H1 (cell line): Measurements from ENCODE around the gene YEATS2. TPM values are rescaled to one million over a fixed set of nuclear protein-coding genes. Genes with fewer than 3 reads are reported as not detected.

Experiments
- CTCF ChIA-PET: fragments of 300-600 bp; sonication (Branson Sonifier 250); formaldehyde crosslinking; loops from one replicate; lab custom pipeline; 2021; ENCODE audit not compliant: partially characterized antibody; lab: Charles Lee
- POLR2A ChIA-PET: fragments of 300-600 bp; sonication (Branson Sonifier 250); formaldehyde crosslinking; loops from one replicate; lab custom pipeline; 2021; ENCODE audit warnings: inconsistent platforms; ENCODE audit not compliant: partially characterized antibody; lab: Charles Lee
- DNase-seq, 2 experiments: peaks; one replicate each; pipeline versions ENCODE4 v3.0.0 to v3.0.0-alpha.2; 2010 to 2022; ENCODE audit warnings: low spot score in 2 of 2, low read depth in 1 of 2, mixed read lengths in 1 of 2
- FAIRE-seq: peaks from 2 replicates; lab custom pipeline; 2011; peaks lifted over from hg19 to GRCh38; lab: Jason Lieb, UNC
- H2AFZ ChIP-seq: 2 replicates; pipeline ENCODE4 v1.8.1; 2012; ENCODE audit warnings: low read length, inconsistent platforms
- H2AK5ac ChIP-seq: 2 replicates; pipeline ENCODE4 v1.6.1; 2013; ENCODE audit warnings: low read depth, low read length
- H2BK120ac ChIP-seq: replicated peaks from 2 replicates; pipeline ENCODE3; 2013; ENCODE audit warnings: low read depth, low read length, inconsistent platforms
- H2BK12ac ChIP-seq: 2 replicates; pipeline ENCODE4 v1.6.1; 2013; ENCODE audit warnings: low read depth, low read length
- H2BK15ac ChIP-seq: 2 replicates; pipeline ENCODE4 v1.6.1; 2013; ENCODE audit warnings: low read length
- H2BK20ac ChIP-seq: 2 replicates; pipeline ENCODE4 v1.6.1; 2013; ENCODE audit warnings: low read length
- H2BK5ac ChIP-seq: 2 replicates; pipeline ENCODE4 v1.6.1; 2013; ENCODE audit warnings: low read depth, low read length
- H3K14ac ChIP-seq: 2 replicates; pipeline ENCODE4 v1.6.1; 2013; ENCODE audit warnings: inconsistent platforms; ENCODE audit not compliant: insufficient read length
- H3K18ac ChIP-seq: 2 replicates; pipeline ENCODE4 v1.6.1; 2013; ENCODE audit warnings: low read length; ENCODE audit errors: extremely low read depth
- H3K23ac ChIP-seq: 2 replicates; pipeline ENCODE4 v1.6.1; 2013; ENCODE audit warnings: inconsistent platforms; ENCODE audit not compliant: insufficient read length
- H3K23me2 ChIP-seq: 2 replicates; pipeline ENCODE4 v1.6.1; 2013; ENCODE audit warnings: low read depth, low read length
- H3K27ac ChIP-seq: 2 replicates; pipeline ENCODE4 v1.6.1; 2011; ENCODE audit warnings: low read depth, low read length, inconsistent platforms
- H3K27me3 ChIP-seq, 4 experiments: replicated peaks in 1 of 4; 1 replicate in 1 of 4; 2 replicates in 3 of 4; pipeline versions ENCODE4 v1.6.1 to v1.8.1; 2011 to 2013; ENCODE audit warnings: low read length in 3 of 4, mild to moderate bottlenecking in 3 of 4, inconsistent platforms in 2 of 4, mixed read lengths in 2 of 4, moderate library complexity in 1 of 4; ENCODE audit not compliant: control insufficient read depth in 3 of 4, insufficient read depth in 3 of 4; ENCODE audit errors: extremely low read depth in 1 of 4
- H3K36me3 ChIP-seq, 4 experiments: 2 replicates each; pipeline versions ENCODE4 v1.6.1 to v1.8.1; 2011 to 2013; ENCODE audit warnings: mild to moderate bottlenecking in 4 of 4, low read length in 3 of 4, moderate library complexity in 2 of 4, control low read depth in 1 of 4, inconsistent platforms in 1 of 4; ENCODE audit not compliant: insufficient read depth in 4 of 4, control insufficient read depth in 2 of 4
- H3K4ac ChIP-seq: replicated peaks from 2 replicates; pipeline ENCODE3; 2013; ENCODE audit warnings: low read length, low read depth, mixed read lengths, inconsistent platforms; ENCODE audit not compliant: insufficient read length
- H3K4me1 ChIP-seq, 4 experiments: replicated peaks in 1 of 4; 1 replicate in 1 of 4; 2 replicates in 3 of 4; pipeline versions ENCODE4 v1.6.1 to v1.8.1; 2011 to 2013; ENCODE audit warnings: low read length in 3 of 4, inconsistent platforms in 2 of 4, mixed read lengths in 1 of 4; ENCODE audit not compliant: insufficient read depth in 4 of 4, control insufficient read depth in 3 of 4
- H3K4me2 ChIP-seq, 2 experiments: 2 replicates each; pipeline versions ENCODE4 v1.6.1 to v1.8.1; 2011 to 2013; ENCODE audit warnings: low read depth in 2 of 2, low read length in 2 of 2, control low read depth in 1 of 2, inconsistent platforms in 1 of 2, mild to moderate bottlenecking in 1 of 2; ENCODE audit not compliant: insufficient read depth in 1 of 2
- H3K4me3 ChIP-seq, 4 experiments: fragments of 200-600, 300-600 bp in 1 of 4; sonication (generic), shearing (Covaris generic), sonication (Bioruptor Twin) in 1 of 4; 2 replicates each; pipeline versions ENCODE4 v1.5.1 to v1.8.1; 2011 to 2016; ENCODE audit warnings: low read length in 4 of 4, low read depth in 3 of 4, control low read depth in 2 of 4, inconsistent platforms in 2 of 4, mild to moderate bottlenecking in 2 of 4, mixed read lengths in 1 of 4, moderate library complexity in 1 of 4; ENCODE audit not compliant: insufficient read depth in 2 of 4; ENCODE audit errors: extremely low read depth in 1 of 4
- H3K56ac ChIP-seq: replicated peaks from 2 replicates; pipeline ENCODE3; 2013; ENCODE audit warnings: low read depth, mild to moderate bottlenecking, mixed read lengths, low read length, inconsistent platforms; ENCODE audit not compliant: insufficient read length
- H3K79me1 ChIP-seq: 2 replicates; pipeline ENCODE4 v1.6.1; 2013; ENCODE audit warnings: low read depth, low read length, control low read depth
- H3K79me2 ChIP-seq, 2 experiments: 2 replicates each; pipeline versions ENCODE4 v1.6.1 to v1.8.1; 2012 to 2013; ENCODE audit warnings: low read length in 2 of 2, mild to moderate bottlenecking in 2 of 2, inconsistent platforms in 1 of 2; ENCODE audit not compliant: insufficient read depth in 2 of 2, control insufficient read depth in 1 of 2
- H3K9ac ChIP-seq, 4 experiments: replicated peaks in 1 of 4; 1 replicate in 1 of 4; 2 replicates in 3 of 4; pipeline versions ENCODE4 v1.6.1 to v1.8.1; 2011 to 2013; ENCODE audit warnings: low read depth in 3 of 4, low read length in 3 of 4, control low read depth in 2 of 4, mild to moderate bottlenecking in 2 of 4, moderate library complexity in 2 of 4, inconsistent platforms in 1 of 4; ENCODE audit errors: extremely low read depth in 1 of 4
- H3K9me3 ChIP-seq, 2 experiments: 2 replicates each; pipeline versions ENCODE4 v1.6.1 to v1.8.1; 2012 to 2013; ENCODE audit warnings: mild to moderate bottlenecking in 2 of 2, moderate library complexity in 2 of 2, control low read depth in 1 of 2, inconsistent platforms in 1 of 2, low read depth in 1 of 2, low read length in 1 of 2, mixed read lengths in 1 of 2; ENCODE audit not compliant: insufficient read depth in 2 of 2
- H4K20me1 ChIP-seq, 2 experiments: replicated peaks in 1 of 2; 2 replicates each; pipeline versions ENCODE3 to v1.8.1; 2011 to 2013; ENCODE audit warnings: inconsistent platforms in 2 of 2, low read length in 2 of 2, mild to moderate bottlenecking in 1 of 2; ENCODE audit not compliant: insufficient read depth in 2 of 2, control insufficient read depth in 1 of 2
- H4K5ac ChIP-seq: 2 replicates; pipeline ENCODE4 v1.6.1; 2013; ENCODE audit warnings: low read length, low read depth, mixed read lengths, inconsistent platforms; ENCODE audit not compliant: insufficient read length
- H4K8ac ChIP-seq: 2 replicates; pipeline ENCODE4 v1.8.0; 2013; ENCODE audit warnings: mild to moderate bottlenecking, moderate library complexity, low read length, inconsistent platforms; ENCODE audit not compliant: insufficient read depth; ENCODE audit errors: extremely low read depth
- H4K91ac ChIP-seq: replicated peaks from 2 replicates; pipeline ENCODE3; 2013; ENCODE audit warnings: low read length, mixed read lengths, inconsistent platforms; ENCODE audit not compliant: insufficient read length
- ASH2L ChIP-seq: fragments of 200-600, 300-600 bp; sonication (generic); IDR thresholded peaks from one replicate; pipeline ENCODE4 v1.7.1; 2017; ENCODE audit warnings: low read length
- BACH1 ChIP-seq: IDR thresholded peaks from 2 replicates; pipeline ENCODE4 v1.6.1; 2012; ENCODE audit warnings: low read length, improper control_type of control experiment
- BCL11A ChIP-seq, 2 experiments: IDR thresholded peaks; one replicate each; pipeline ENCODE4 v1.6.1; 2011; ENCODE audit warnings: low read depth in 2 of 2, low read length in 2 of 2, mild to moderate bottlenecking in 2 of 2
- CBX5 ChIP-seq: fragments of 300-800, 300-1000 bp; sonication (generic); IDR thresholded peaks from 2 replicates; pipeline ENCODE4 v1.7.1; 2016; ENCODE audit warnings: antibody characterized with exemption, low read length, low read depth
- CEBPB ChIP-seq: IDR thresholded peaks from 2 replicates; pipeline ENCODE4 v1.6.1; 2012; ENCODE audit warnings: low read depth, low read length
- CREB1 ChIP-seq: IDR thresholded peaks from 2 replicates; pipeline ENCODE4 v1.6.1; 2012; ENCODE audit warnings: inconsistent platforms
- FOSL1 ChIP-seq: IDR thresholded peaks from 2 replicates; pipeline ENCODE4 v1.6.1; 2011; ENCODE audit warnings: mild to moderate bottlenecking, low read depth, low read length, moderate library complexity; ENCODE audit not compliant: insufficient read depth
- HDAC6 ChIP-seq: IDR thresholded peaks from one replicate; pipeline ENCODE4 v1.7.1; 2012; ENCODE audit warnings: low read depth, mild to moderate bottlenecking, inconsistent platforms, low read length, moderate library complexity
- PHF8 ChIP-seq: fragments of 200-600 bp; sonication (generic); conservative IDR thresholded peaks from 2 replicates; pipeline ENCODE4 v1.7.1; 2012; ENCODE audit warnings: low read depth, mild to moderate bottlenecking, inconsistent platforms, low read length, moderate library complexity
- RAD21 ChIP-seq, 2 experiments: IDR thresholded peaks in 1 of 2; conservative IDR thresholded peaks in 1 of 2; 2 replicates each; pipeline ENCODE4 v1.6.1; 2011; ENCODE audit warnings: low read depth in 2 of 2, low read length in 2 of 2, improper control_type of control experiment in 1 of 2, inconsistent platforms in 1 of 2, mild to moderate bottlenecking in 1 of 2, moderate library complexity in 1 of 2
- RFX5 ChIP-seq: IDR thresholded peaks from 2 replicates; pipeline ENCODE4 v1.6.1; 2011; ENCODE audit warnings: low read depth, low read length, improper control_type of control experiment, borderline replicate concordance
- RXRA ChIP-seq: IDR thresholded peaks from 2 replicates; pipeline ENCODE4 v1.6.1; 2011; ENCODE audit warnings: low read depth, mild to moderate bottlenecking, low read length, moderate library complexity; ENCODE audit not compliant: insufficient read depth
- SIN3A ChIP-seq, 2 experiments: IDR thresholded peaks in 1 of 2; conservative IDR thresholded peaks in 1 of 2; 2 replicates each; pipeline ENCODE4 v1.6.1; 2011 to 2012; ENCODE audit warnings: low read length in 2 of 2, improper control_type of control experiment in 1 of 2, low read depth in 1 of 2, mild to moderate bottlenecking in 1 of 2
- SIRT6 ChIP-seq: IDR thresholded peaks from one replicate; pipeline ENCODE4 v1.7.1; 2012; ENCODE audit warnings: low read length, inconsistent platforms
- TBP ChIP-seq: IDR thresholded peaks from 2 replicates; pipeline ENCODE4 v1.6.1; 2011; ENCODE audit warnings: low read depth, low read length, improper control_type of control experiment
- whole genome bisulfite sequencing, 2 experiments: shearing (Covaris generic) in 1 of 2; methylation state at CpG; one replicate each; pipeline versions ENCODE4 v1.1.6 to v1.1.7; 2013 to 2015; ENCODE audit warnings: low lambda C conversion rate in 2 of 2, mixed read lengths in 2 of 2, inconsistent platforms in 1 of 2, low coverage in 1 of 2, missing lambda C conversion rate in 1 of 2; ENCODE audit not compliant: insufficient replicate concordance in 2 of 2, insufficient coverage in 1 of 2, insufficient read length in 1 of 2; ENCODE audit errors: extremely low coverage in 1 of 2, missing lambda C conversion rate in 1 of 2; 5-methylcytosine and 5-hydroxymethylcytosine counted together
- polyA plus RNA-seq, 7 experiments: library from polyadenylated mRNA; depleted of rRNA in 3 of 7; stranded (reverse) in 5 of 7; unstranded in 2 of 7; fragments of >200 nt in 5 of 7; fragments of 200-250 nt in 2 of 7; gene quantifications; 1 replicate in 5 of 7; 2 replicates in 1 of 7; 4 replicates in 1 of 7; pipeline versions ENCODE4 v1.2.1 to v1.2.3, GENCODE V29; 2011 to 2013; ENCODE audit warnings: missing spikeins in 2 of 7, mixed read lengths in 2 of 7
- total RNA-seq: library from RNA; stranded (reverse); fragmentation: NEBNext Ultra II Directional; extraction: Animal tissue kit (Norgen Biotek cat#: 25700); gene quantifications from 2 replicates; pipeline ENCODE4 v1.2.1, GENCODE V29; 2021

YEATS2 gene
- total and polyA plus RNA-seq, 2 of the 8 experiments (the other 6 are each of a cell fraction or from before 2014, with no cell fraction given), result 35.3 to 53.7 TPM

DNA sequence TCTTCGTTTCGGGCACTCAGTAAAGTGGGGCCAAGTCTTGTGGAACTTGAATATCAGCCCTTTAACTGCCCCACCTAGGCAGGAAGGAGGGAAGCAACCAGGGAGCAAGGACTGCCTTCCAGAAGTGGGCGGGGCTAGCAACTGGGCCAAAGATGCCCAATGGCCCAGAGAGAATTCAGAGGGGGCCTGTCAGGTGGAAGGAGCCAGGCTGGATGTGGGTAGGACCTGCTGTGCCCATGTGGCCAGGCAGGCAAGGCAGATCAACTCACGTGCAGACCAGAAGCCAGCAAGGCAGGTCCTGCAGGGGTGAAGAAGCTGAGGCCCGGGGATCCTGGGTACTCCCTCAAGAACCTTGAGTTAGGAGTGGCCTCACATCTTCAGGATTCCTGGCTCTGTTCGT, 122.2 kb downstream of the YEATS2 start:
- Histone ChIP-seq H3K18ac (no peak overlapping the region), H4K91ac (no peak overlapping the region), H2AFZ (no peak overlapping the region), H3K4me1 (peaks cover 0 to 4% (median 2%) of the 10 kb centered on the region in 4 experiments; a peak in 5 of 7 replicates), H3K4ac (no peak overlapping the region), H3K4me2 (no peak overlapping the region), H3K23ac (no peak overlapping the region), H3K36me3 (peaks cover 0 to 7% (median 0%) of the 10 kb centered on the region in 4 experiments; a peak in 2 of 8 replicates), H2AK5ac (no peak overlapping the region), H2BK15ac (no peak overlapping the region), H3K4me3 (no peak overlapping the region), H3K27ac (no peak overlapping the region), H4K5ac (no peak overlapping the region), H2BK120ac (no peak overlapping the region), H2BK20ac (no peak overlapping the region), H2BK12ac (no peak overlapping the region), H3K23me2 (peaks cover 6% of the 10 kb centered on the region; the same call in 1 of the 2 replicates), H4K8ac (no peak overlapping the region; the same call in 1 of the 2 replicates), H3K56ac (no peak overlapping the region), H3K9ac (no peak overlapping the region), H3K27me3 (peaks cover 0 to 3% (median 0%) of the 10 kb centered on the region in 4 experiments; a peak in 3 of 7 replicates), H3K79me2 (no peaks in the 10 kb centered on the region), H4K20me1 (peaks cover 0 to 5% of the 10 kb centered on the region in 2 experiments), H3K79me1 (no peaks in the 10 kb centered on the region), H2BK5ac (no peak overlapping the region), H3K9me3 (no peaks in the 10 kb centered on the region), H3K14ac (no peak overlapping the region)
- POLR2A ChIA-PET, result no interaction called here
- FAIRE-seq (no peak), DNase-seq (no peak)
- WGBS, 2 experiments, result 87% methylated on average over 6 of the region's 6 CpGs; no CpG with 5 or more reads in 1 of the 2 experiments
- CTCF ChIA-PET, result no interaction called here
- TF ChIP-seq SIRT6, result no peak
- TF ChIP-seq CBX5, result no peak
- TF ChIP-seq RAD21 (IDR thresholded peaks at IDR 0.05 in 1 of 2, conservative IDR thresholded peaks at IDR 0.05 in 1 of 2; ENCODE audit: low read depth in 2 of 2, low read length in 2 of 2), result no peak
- no peak for TF ChIP-seq RXRA
- TF ChIP-seq RFX5, result no peak
- TF ChIP-seq TBP, result no peak
- TF ChIP-seq CEBPB, result no peak
- no peak for TF ChIP-seq BACH1
- TF ChIP-seq CREB1, result no peak
- TF ChIP-seq PHF8, result no peak
- TF ChIP-seq FOSL1, result no peak
- TF ChIP-seq HDAC6, result no peak
- no peak for TF ChIP-seq ASH2L
- TF ChIP-seq SIN3A (conservative IDR thresholded peaks at IDR 0.05 in 1 of 2, IDR thresholded peaks at IDR 0.05 in 1 of 2; ENCODE audit: low read depth in 1 of 2, low read length in 2 of 2), result no peak
- TF ChIP-seq BCL11A (IDR thresholded peaks at IDR 0.05; ENCODE audit: low read depth in 2 of 2, low read length in 2 of 2), result no peak
